NCI-H1105 (cell line): ENCODE measurements around the gene ACACA.
"Not testable (repeated sequence)": the region's sequence is repeated elsewhere in the genome, so short reads cannot be mapped to it uniquely, and the experiment has no call there.

Experiments
- DNase-seq: peaks from one replicate; lab custom pipeline; 2025; lab: John Stamatoyannopoulos, UW

ACACA gene

GRCh38 chr17:37393352-37393751 lies 13.3 kb downstream of the ACACA start:
- no peak for DNase-seq

DNA sequence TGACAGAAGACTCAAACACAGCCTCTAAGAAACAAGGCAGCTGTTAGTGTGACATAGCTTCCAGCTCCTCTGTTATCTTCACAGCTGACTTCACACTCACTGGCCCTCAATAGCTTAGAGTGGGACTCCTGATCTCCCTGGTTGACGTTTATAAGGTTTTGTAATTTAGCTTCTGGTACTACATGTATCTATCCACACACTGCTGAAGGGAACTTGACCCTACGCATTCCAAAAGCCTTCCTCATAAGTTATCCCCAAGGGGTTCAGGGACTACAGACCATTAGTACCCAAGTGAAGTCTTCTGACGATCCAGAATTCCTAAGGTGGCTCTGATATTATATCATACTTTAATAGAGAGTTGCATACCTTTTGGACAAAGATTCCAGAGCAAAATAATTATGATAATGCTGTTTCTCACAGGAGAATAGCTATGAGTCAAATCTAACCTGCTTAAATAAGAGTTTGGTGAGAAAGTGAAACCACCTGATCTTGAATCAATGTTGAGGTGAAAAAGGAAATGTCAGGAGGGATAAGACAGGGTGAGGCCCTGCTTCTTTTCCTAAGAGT lies 14.5 kb downstream of the ACACA start:
- no peak for DNase-seq

GRCh38 chr17:37391146-37391545 lies 15.5 kb downstream of the ACACA start:
- DNase-seq = no peak

GRCh38 chr17:37389160-37389559 lies 17.5 kb downstream of the ACACA start:
- no peak for DNase-seq

DNA sequence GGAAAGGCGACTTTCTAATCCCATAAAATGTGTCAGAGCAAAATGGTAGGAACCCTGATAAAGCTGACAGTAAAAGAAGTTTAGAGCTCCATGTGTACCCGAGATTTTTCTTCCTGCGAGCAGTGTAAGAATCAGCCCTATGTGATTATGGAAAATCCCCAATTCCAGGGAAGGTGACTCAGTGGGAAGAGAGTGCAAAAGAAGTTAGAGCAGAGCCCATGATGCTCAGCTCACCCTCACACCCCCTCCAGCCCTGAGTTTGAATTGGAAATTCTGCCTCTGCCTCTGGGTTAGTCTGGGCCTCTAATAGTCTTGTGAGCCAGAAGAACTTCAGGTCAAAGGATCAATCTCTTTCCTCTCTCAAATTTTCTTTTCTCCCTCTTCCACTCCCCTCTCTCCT lies 18.4 kb downstream of the ACACA start:
- DNase-seq = no peak

- DNase-seq = no peak
Observed at GRCh38 chr17:37386462-37386861, 20.2 kb downstream of the ACACA start.

DNA sequence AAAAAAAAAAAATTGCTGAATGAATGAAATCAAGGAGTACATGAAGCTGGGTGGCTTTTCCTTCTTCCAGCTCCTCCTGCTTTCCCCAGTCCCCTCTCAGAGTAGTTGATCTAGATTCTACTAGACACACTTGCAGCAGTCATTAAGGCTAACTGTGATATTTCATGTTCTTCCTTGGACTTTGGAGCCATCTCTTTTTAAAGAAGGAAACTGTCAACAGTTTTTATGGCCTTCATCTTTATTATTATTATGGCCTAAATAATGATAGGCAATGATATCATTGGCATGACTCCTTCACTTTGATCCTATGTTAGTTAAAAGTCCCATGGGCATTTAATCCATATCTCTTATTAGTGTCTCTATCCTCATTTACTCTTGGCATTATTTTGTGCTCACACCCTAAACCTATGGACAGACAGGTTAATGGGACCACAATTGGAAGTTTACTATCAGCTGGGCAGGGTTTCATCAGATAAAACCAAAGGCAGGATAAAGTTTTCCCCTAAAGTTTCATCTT lies 21.1 kb downstream of the ACACA start:
- DNase-seq = no peak

DNA sequence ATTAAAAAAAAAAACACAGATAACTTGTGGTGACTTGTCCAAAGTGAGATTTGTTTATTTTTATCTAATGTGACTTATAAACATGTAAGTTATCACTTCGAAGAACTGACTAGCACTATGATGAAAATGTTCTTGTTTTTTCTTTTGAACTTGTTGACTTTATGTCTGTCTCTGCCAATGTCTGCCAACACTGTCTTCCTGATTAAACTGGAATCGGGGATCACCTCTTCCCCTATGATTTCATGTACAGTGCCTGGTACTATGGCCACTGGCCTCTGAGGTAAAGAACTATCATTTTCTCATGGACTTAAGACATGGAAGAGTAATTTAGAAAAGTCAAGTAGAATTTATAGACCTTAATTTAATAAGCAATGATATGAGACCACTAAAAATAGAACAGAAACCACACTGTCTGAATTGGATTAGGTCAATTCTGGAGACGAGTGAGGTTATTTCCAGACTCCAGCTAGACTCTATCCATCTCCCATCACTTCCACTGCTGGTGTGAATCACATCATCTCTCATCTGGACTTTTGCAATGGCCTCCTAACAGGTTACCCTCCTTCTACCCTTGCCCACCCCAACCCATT lies 22.0 kb downstream of the ACACA start:
- no peak for DNase-seq

- no peak for DNase-seq
Observed at GRCh38 chr17:37382056-37382455, 24.6 kb downstream of the ACACA start.

GRCh38 chr17:37375706-37376105 lies 30.9 kb downstream of the ACACA start, which contains the start of gene C17orf78:
TSS of gene C17orf78 (plus strand) at chr17:37375985. CDS start at chr17:37376093, 108 bp downstream.
- no peak for DNase-seq

DNA sequence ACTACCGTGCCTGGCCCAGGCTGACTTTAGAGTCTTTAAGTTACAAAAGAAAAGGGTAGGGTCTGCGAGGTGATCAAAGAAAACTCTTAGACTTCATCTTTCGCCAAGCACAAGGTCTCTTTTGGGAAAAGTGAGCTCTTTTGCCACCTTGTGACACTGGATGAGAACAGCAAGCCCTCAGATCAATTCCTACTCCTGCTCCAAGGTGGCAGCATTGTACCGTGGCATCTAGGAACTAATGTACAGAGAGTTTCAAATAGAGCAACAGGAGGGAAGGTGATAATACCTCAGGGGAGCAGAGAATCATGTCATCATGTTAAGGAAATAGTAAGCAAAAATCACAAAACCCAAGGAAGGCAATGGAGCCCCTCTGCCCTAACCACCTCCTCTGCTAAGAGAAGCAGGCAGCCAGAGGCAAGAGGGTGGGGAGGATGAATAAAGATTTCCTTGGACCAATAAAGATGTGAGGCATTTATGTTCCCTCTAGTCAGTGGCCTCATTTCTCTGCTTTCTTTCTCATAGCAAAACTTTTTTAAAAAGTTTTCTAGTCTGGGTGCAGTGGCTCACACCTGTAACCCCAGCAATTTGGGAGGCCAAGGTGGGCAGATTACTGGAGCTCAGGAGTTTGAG lies 33.0 kb downstream of the ACACA start:
- peak; percentile 57 for DNase-seq

DNA sequence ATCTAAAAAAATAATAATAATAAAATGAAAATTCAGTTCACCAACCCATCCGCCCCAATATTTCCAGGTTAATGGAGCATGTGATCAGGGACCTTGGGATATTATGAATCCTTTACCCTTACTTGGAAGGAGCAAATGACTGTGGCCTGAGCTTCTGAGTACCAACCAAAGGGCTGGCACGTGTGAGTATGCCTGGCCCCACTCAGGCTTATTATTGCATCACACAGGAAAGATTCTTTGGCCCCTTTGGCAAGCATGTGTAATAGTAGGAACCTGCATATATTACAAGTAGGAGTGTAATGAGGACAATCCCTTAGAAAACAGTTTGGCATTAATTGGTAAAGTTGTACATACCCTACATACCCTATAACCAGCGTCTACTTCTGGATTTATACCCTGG lies 38.1 kb downstream of the ACACA start:
- DNase-seq = no peak

- no peak for DNase-seq
Observed at GRCh38 chr17:37365589-37365988, 41.0 kb downstream of the ACACA start.

DNA sequence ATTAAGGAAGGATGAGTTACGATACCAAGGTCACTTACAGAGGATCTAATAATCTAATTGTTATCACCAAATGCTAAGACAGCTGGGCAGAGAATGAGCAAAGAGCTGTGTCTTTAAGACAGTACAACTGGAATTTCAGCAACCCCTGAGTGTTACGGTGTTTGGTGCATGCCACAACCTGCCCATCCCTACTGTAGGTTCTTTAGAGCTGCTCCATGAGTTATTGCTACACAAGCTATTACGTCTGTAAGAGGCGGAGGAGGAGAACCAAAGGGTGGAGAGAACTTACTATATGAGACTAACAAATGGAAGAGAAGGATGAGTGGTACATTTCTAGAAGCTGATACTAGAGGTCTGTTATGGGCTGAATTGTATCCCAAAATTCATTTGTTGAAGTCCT lies 45.1 kb downstream of the ACACA start:
- no peak for DNase-seq

DNA sequence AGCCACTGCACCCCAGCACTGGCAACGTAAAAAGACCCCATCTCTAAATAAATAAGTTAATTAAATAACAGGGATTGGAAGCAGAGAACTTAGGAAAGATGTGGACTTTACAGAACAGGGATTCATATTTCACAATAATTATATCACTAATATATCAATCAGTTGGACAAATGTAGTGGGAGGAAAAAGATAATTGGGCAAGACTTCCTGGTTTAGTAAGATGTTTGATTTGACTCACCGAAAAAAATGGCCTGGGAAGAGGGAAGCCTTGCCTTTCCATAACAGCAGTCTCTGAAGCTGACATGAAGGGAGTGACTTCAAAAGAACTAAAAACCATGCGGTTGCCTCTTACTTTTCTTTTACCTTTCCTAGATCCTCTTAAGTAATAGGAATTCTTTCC lies 46.0 kb downstream of the ACACA start:
- DNase-seq = no peak

DNA sequence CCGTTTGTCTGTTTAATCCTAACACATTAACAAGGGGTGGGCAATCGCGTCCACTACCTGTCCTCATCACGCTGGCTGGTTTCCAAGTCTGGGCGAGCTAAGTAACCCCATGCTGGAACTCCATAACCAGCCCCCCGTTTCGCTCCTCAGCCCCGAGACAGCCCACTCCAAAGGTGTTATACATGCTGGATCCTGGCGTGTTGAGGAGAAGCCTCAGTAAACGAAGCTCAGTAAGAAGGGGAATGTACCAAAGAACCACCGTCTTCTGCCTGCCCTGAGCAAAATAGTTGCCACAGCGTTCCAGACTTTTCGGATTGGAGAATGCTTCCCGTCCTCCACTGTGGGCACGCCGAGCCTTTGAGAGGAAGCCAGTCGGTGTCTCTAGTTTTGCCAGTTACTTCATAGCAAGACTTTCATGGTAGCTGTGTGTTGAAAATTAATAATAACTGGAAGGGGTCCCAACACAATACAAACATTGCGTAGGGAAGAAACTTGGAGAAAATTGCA lies 46.9 kb downstream of the ACACA start:
- DNase-seq = no peak

- peak; percentile 93 for DNase-seq
Observed at GRCh38 chr17:37358830-37359681, 47.6 kb downstream of the ACACA start.

DNA sequence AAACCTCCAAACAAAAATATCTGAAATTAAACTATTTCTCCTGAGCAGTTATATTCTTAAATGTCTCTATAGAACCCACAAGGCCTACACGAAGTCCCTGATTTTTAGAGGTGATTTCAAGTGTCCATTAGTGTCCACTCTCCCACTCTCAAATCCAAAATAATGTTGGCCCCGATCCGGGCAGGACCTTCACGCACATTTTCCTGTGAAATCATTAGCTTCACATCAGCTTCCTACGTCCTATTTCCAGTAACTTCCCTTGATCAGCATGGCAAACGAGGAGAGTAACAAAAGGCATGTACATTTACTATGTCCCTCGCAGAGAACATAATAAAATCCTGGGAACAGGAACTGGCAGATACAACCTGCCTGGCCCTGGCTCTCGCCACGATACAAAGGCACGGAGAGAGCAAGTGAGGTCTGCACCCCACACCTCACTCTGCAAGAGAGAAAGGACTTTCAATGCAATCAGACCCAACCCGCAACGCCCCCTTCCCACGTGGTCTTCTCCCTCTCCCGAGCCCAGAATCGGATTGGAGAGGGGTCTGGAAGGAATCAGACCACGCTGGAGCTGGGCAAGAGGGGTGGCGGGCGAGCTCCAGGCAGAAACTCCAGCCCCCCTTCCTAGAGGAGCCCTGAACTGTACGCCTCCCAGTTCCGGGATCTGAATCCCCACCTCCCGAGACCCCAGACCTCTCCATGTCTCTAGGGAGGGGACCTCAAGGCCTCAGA lies 48.4 kb downstream of the ACACA start:
- peak; percentile 64 for DNase-seq

GRCh38 chr17:37356796-37357569 lies 49.7 kb downstream of the ACACA start:
- DNase-seq = not testable (repeated sequence)

- DNase-seq = not testable (repeated sequence)
Observed at GRCh38 chr17:37346863-37347402, 59.7 kb downstream of the ACACA start.

DNA sequence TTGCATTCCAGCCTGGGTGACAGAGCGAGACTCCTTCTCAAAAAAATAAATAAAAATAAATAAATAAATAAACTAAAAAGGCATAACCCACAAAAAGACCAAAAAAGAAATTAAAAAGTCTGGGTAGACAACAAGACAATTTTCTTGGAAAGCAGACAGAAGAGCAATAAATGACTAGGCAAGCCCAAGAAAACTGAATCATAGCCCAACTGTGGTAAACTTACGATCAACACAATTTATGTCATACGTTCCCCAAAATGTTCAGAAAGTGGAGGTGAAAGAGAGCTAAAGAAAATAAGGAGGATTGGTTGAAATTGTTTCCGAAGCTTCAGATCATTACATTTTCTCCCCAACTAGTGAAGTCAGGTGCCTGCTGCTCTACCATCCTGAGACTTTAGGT lies 62.1 kb downstream of the ACACA start:
- no peak for DNase-seq
